Fibroblast of lung (primary cell): ENCODE data around the gene CRTAP. TPM values are rescaled to one million over a fixed set of nuclear protein-coding genes. Genes with fewer than 3 reads are reported as not detected.

ENCODE experiments used
- DNase-seq, 2 donors: peaks; one replicate each; pipeline versions ENCODE4 v3.0.0 to v3.0.0-alpha.2; 2010; ENCODE audit warnings: low read depth in 2 of 2
- H2AFZ ChIP-seq: 2 replicates; pipeline ENCODE4 v1.5.1; 2012; ENCODE audit warnings: low read length, control low read depth, inconsistent platforms
- H3K27ac ChIP-seq: 2 replicates; pipeline ENCODE4 v1.5.1; 2011; ENCODE audit warnings: low read length, control low read depth; ENCODE audit not compliant: insufficient read depth
- H3K27me3 ChIP-seq: 2 replicates; pipeline ENCODE4 v1.5.1; 2011; ENCODE audit warnings: mild to moderate bottlenecking, low read length; ENCODE audit not compliant: control insufficient read depth, insufficient read depth
- H3K36me3 ChIP-seq: 2 replicates; pipeline ENCODE4 v1.5.1; 2011; ENCODE audit warnings: low read length; ENCODE audit not compliant: control insufficient read depth, insufficient read depth
- H3K4me1 ChIP-seq: 2 replicates; pipeline ENCODE4 v1.5.1; 2011; ENCODE audit warnings: low read length; ENCODE audit not compliant: control insufficient read depth, insufficient read depth; ENCODE audit errors: extremely low read depth
- H3K4me2 ChIP-seq: 2 replicates; pipeline ENCODE4 v1.5.1; 2011; ENCODE audit warnings: low read length, control low read depth; ENCODE audit not compliant: insufficient read depth; ENCODE audit errors: extremely low read depth
- H3K4me3 ChIP-seq, 4 experiments: fragments of 200-600 bp in 1 of 4; sonication (generic) in 1 of 4; replicated peaks in 1 of 4; 2 replicates each; pipeline ENCODE4 v1.5.1; 2011 to 2016; ENCODE audit warnings: low read length in 4 of 4, low read depth in 3 of 4, mild to moderate bottlenecking in 3 of 4, control low read depth in 2 of 4, inconsistent platforms in 1 of 4, mixed read lengths in 1 of 4; ENCODE audit not compliant: insufficient read depth in 1 of 4; ENCODE audit errors: control extremely low read depth in 1 of 4
- H3K79me2 ChIP-seq: 2 replicates; pipeline ENCODE4 v1.5.1; 2012; ENCODE audit warnings: mild to moderate bottlenecking, low read length, inconsistent platforms; ENCODE audit not compliant: control insufficient read depth, insufficient read depth
- H3K9ac ChIP-seq: 2 replicates; pipeline ENCODE4 v1.5.1; 2011; ENCODE audit warnings: mild to moderate bottlenecking, low read length, control low read depth; ENCODE audit not compliant: insufficient read depth
- H3K9me3 ChIP-seq: 2 replicates; pipeline ENCODE4 v1.5.1; 2012; ENCODE audit warnings: low read depth, low read length; ENCODE audit not compliant: control insufficient read depth, insufficient read depth
- H4K20me1 ChIP-seq: 2 replicates; pipeline ENCODE4 v1.5.1; 2011; ENCODE audit warnings: low read length; ENCODE audit not compliant: control insufficient read depth, insufficient read depth; ENCODE audit errors: extremely low read depth
- EZH2 ChIP-seq: IDR thresholded peaks from 2 replicates; pipeline ENCODE4 v1.5.1; 2012; ENCODE audit warnings: low read length, control low read depth, mild to moderate bottlenecking; ENCODE audit errors: missing control alignments
- polyA plus RNA-seq, 2 donors: library from polyadenylated mRNA; depleted of rRNA in 1 of 2; stranded (reverse) in 1 of 2; unstranded in 1 of 2; fragments of >200 nt; gene quantifications; 2 replicates each; pipeline ENCODE4 v1.2.1, GENCODE V29; 2011 to 2012; ENCODE audit warnings: missing spikeins in 1 of 2
- total RNA-seq: library from RNA; depleted of rRNA; stranded (reverse); fragments of >200 nt; gene quantifications from 2 replicates; pipeline ENCODE4 v1.2.1, GENCODE V29; 2014
- TF ChIP-seq, protein P1 (sequence below), 2 donors: IDR thresholded peaks in 1 of 2; conservative IDR thresholded peaks in 1 of 2; 1 replicate in 1 of 2; 2 replicates in 1 of 2; pipeline ENCODE4 v1.5.1; 2011 to 2012; ENCODE audit warnings: low read length in 2 of 2, control low read depth in 1 of 2, inconsistent platforms in 1 of 2, low read depth in 1 of 2, mild to moderate bottlenecking in 1 of 2

Gene CRTAP
- total and polyA plus RNA-seq, 2 donors (not counting 1 experiment from before 2014, with no cell fraction given) = 318 to 332 TPM

DNA sequence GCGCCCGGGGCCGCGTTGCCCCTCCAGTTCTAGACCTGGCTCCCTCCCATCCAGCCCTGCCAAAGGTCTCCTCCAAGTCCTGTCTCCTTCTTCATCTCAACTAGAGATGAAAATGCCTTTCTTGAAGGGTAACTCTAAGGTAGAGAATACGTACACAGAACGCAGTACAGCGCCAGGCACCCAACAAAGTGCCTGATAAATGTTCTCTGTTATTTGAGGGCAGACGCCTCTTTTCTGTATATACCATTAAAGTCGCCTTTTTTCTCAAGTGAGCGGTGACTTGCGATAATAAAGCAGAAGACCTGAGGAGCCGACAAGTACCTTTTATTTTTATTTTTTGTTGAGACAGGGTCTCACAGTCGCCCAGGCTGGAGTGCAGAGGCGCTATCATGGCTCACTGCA, 809 bp downstream of the CRTAP start:
- Histone ChIP-seq H3K4me2 (peak overlapping the region; percentile 69), H3K4me3 (peak overlapping the region; percentile 49 to 84 (median 74)), H3K27me3 (no peaks in the 10 kb centered on the region), H3K79me2 (peaks cover 15% of the 10 kb centered on the region), H3K9ac (no peak overlapping the region), H4K20me1 (no peaks in the 10 kb centered on the region), H2AFZ (peak overlapping the region; percentile 37), H3K36me3 (no peaks in the 10 kb centered on the region), H3K27ac (peak overlapping the region; percentile 62), H3K9me3 (no peaks in the 10 kb centered on the region), H3K4me1 (no peaks in the 10 kb centered on the region)
- TF ChIP-seq, protein P1, sequence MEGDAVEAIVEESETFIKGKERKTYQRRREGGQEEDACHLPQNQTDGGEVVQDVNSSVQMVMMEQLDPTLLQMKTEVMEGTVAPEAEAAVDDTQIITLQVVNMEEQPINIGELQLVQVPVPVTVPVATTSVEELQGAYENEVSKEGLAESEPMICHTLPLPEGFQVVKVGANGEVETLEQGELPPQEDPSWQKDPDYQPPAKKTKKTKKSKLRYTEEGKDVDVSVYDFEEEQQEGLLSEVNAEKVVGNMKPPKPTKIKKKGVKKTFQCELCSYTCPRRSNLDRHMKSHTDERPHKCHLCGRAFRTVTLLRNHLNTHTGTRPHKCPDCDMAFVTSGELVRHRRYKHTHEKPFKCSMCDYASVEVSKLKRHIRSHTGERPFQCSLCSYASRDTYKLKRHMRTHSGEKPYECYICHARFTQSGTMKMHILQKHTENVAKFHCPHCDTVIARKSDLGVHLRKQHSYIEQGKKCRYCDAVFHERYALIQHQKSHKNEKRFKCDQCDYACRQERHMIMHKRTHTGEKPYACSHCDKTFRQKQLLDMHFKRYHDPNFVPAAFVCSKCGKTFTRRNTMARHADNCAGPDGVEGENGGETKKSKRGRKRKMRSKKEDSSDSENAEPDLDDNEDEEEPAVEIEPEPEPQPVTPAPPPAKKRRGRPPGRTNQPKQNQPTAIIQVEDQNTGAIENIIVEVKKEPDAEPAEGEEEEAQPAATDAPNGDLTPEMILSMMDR (conservative IDR thresholded peaks at IDR 0.05 in 1 of 2, IDR thresholded peaks at IDR 0.05 in 1 of 2; ENCODE audit: low read depth in 1 of 2, low read length in 2 of 2) = no peak
- no peak for TF ChIP-seq EZH2
- no peak for DNase-seq

DNA sequence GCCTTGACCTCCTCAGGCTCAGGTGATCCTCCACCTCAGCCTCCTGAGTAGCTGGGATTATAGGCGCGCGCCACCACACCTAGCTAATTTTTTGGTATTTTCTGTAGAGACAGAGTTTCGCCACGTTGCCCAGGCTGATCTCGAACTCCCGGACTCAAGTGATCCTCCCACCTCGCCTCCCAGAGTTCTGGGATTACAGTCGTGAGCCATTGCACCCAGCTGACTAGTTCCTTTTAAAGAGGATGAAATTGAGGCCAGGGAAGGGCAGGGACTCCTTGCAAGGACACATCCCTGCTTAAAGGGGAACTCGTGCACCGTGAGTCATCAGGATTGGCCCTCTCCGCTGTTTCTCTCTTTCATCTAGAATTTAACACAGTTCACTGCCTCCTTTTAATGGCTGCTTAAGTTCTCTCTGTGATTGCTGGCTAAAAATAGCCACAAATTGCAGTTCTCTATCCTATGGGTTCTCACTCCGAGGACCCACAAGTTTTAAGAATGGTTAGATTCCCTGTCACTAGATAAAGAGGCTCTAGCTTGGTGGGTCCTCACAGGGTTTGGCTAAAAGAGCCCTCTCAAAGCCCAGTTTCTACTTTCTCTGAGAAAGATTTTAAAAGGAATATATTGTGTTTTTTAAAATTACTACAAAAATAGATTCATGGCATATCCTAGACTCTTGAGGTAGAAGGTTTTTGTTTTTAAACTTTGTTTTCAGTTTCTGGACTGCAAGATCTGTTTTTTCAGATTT, 1.4 kb downstream of the CRTAP start:
- H3K36me3 ChIP-seq = no peaks in the 10 kb centered on the region
- H2AFZ ChIP-seq = peak overlapping the region; percentile 17
- no peaks in the 10 kb centered on the region for H3K4me1 ChIP-seq
- no peaks in the 10 kb centered on the region for H3K27me3 ChIP-seq
- no peaks in the 10 kb centered on the region for H4K20me1 ChIP-seq
- H3K9ac ChIP-seq = peak overlapping the region; percentile 27
- TF ChIP-seq, protein P1 (conservative IDR thresholded peaks at IDR 0.05 in 1 of 2, IDR thresholded peaks at IDR 0.05 in 1 of 2; ENCODE audit: low read depth in 1 of 2, low read length in 2 of 2) = no peak
- TF ChIP-seq EZH2 = no peak
- H3K4me3 ChIP-seq = peak overlapping the region; percentile 49 to 84 (median 74)
- peaks cover 15% of the 10 kb centered on the region for H3K79me2 ChIP-seq
- no peaks in the 10 kb centered on the region for H3K9me3 ChIP-seq
- peak overlapping the region; percentile 62 for H3K27ac ChIP-seq
- DNase-seq = peak; percentile 93 to 94
- peak overlapping the region; percentile 69 for H3K4me2 ChIP-seq

DNA sequence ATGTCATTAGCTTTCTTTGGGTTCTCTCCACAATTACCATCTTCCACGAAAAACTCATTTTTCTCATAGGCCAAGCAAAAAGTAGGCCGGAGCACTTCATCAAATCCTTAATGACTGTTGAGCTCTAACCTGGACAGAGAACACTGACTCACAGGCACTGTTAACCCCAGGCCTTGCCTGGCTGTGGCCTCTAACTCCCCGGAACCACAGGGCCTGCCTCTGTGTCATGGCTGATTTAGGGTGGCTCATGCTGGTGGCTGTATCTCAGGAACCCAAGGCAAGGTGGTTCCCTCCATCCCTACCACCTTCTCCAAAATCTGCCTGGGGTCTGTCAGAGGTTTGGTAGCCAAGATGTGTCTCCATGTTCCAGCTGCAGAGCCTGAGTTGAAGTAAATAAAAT, 3.6 kb downstream of the CRTAP start:
- Histone ChIP-seq H3K4me2 (no peak overlapping the region), H3K9me3 (no peaks in the 10 kb centered on the region), H2AFZ (no peak overlapping the region), H3K9ac (no peak overlapping the region), H3K4me3 (no peak overlapping the region), H3K4me1 (no peaks in the 10 kb centered on the region), H3K36me3 (peaks cover 2% of the 10 kb centered on the region), H3K79me2 (peaks cover 15% of the 10 kb centered on the region), H3K27me3 (no peaks in the 10 kb centered on the region), H3K27ac (no peak overlapping the region), H4K20me1 (no peaks in the 10 kb centered on the region)
- no peak for DNase-seq
- TF ChIP-seq EZH2 = no peak
- TF ChIP-seq, protein P1 (conservative IDR thresholded peaks at IDR 0.05 in 1 of 2, IDR thresholded peaks at IDR 0.05 in 1 of 2; ENCODE audit: low read depth in 1 of 2, low read length in 2 of 2) = no peak
